NCI-H2171 treated with DMSO at 0.1 percent for 48 hours (cell line): Measurements from ENCODE around the gene ANKRD11.
"Not testable (repeated sequence)": the region's sequence is repeated elsewhere in the genome, so short reads cannot be mapped to it uniquely, and the experiment has no call there.

Source experiments
- DNase-seq: peaks from one replicate; lab custom pipeline; 2025; lab: John Stamatoyannopoulos, UW

The ANKRD11 gene

GRCh38 chr16:89428605-89429004 lies 61.8 kb downstream of the ANKRD11 start:
- not testable (repeated sequence) for DNase-seq

DNA sequence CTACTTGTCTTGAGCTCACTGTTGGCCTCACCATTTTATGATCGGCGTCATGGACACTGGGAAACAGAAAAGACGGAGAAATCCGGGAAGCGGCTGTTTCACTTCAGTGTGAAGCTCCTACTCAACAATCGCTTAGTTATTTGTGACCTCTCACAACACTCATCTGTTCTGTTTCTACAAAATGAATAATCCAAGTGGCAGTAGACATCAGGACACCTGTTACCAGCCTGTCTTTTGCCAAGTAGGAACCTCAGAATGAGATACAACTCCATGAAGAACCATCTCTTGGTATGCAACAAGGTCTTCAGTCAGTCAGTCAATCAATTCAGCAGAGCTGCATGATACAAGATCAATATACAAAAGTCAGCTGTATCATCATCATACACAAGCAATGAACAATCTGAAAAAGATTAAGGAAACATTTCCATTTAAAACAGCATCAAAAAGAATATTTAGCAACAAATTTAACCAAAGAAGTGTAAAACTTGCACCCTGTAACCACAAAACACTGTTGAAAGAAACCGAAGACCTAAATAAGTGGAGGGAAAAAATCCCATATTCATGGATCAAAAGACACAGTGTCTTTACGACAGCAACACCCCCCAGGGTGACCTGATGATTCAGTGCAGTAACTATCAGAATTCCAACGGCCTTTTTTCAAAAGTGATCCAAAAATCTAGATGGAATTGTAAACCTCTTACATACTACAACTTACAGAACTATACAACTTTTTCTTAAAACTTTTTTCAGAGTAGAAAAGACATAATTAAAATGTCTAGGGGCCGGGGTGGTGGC lies 63.4 kb downstream of the ANKRD11 start:
- DNase-seq: no peak

- DNase-seq: no peak
Observed at GRCh38 chr16:89425523-89425922, 64.8 kb downstream of the ANKRD11 start.

GRCh38 chr16:89423681-89424260 lies 66.6 kb downstream of the ANKRD11 start:
- no peak for DNase-seq

- DNase-seq: no peak
Observed at GRCh38 chr16:89422905-89423630, 67.3 kb downstream of the ANKRD11 start.

- DNase-seq: no peak
Observed at GRCh38 chr16:89422527-89422904, 67.8 kb downstream of the ANKRD11 start.

DNA sequence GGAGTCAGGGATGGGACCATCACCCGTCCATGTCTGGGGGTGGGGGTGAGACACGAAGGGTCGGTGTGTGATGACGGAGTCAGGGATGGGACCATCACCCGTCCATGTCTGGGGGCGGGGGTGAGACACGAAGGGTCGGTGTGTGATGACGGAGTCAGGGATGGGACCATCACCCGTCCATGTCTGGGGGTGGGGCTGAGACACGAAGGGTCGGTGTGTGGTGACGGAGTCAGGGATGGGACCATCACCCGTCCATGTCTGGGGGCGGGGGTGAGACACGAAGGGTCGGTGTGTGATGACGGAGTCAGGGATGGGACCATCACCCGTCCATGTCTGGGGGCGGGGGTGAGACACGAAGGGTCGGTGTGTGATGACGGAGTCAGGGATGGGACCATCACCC lies 69.1 kb downstream of the ANKRD11 start:
- DNase-seq: not testable (repeated sequence)

- no peak for DNase-seq
Observed at GRCh38 chr16:89420204-89420603, 70.2 kb downstream of the ANKRD11 start.

DNA sequence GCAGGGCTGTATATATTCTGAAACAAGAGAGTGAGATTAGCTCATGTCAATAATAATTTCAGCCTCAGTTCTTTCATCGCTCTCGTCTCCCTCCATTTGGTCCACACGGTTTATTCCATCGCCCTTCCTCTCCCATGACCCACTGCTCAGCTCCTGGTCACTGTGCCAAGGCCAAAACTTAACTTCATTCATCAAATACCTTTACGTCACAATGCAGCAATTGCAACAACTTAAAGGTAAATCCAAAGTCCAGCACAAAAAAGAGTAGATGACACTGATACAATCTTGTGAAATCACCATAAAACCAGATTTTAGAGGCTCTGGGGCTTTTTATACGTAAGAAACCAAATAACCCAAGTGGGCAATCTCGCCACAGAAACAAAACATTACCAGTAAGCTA lies 72.0 kb downstream of the ANKRD11 start:
- no peak for DNase-seq

- DNase-seq: no peak
Observed at GRCh38 chr16:89417352-89417751, 73.0 kb downstream of the ANKRD11 start.

DNA sequence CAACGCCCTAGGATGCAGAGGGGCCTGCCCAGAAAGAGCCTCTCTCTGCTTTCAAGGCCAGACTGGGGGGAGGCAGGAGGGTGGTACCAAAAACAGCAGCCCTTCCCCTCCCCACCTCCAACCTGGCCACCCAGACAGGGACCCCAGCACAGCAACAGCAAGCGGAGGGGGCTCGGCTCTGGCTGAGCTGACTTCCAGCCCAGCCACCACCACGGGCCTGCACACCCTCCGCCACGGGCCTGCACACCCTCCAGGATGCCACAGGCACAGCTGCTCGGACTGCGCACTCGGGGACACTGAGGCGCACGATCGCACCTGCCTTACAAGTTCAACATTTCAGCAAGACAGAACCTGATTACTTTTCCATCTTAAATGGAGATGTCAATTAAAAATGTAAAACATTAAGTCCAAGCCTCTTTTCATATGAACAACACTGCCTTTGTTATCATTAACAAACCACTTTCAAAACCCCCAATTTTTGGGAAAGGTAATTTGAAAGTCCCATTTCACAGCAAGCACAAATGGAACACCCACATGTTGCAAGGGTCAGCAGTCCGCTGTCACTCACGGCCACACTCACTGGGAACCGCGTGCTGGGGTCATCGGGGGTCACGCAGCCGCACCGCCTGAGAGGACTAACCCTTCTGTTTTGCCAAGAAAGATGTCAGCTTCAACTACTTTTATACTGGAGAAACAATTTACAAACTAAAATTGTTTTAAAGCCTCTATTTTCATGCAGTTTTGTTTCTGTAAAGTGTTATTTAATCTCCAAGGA lies 76.4 kb downstream of the ANKRD11 start:
- no peak for DNase-seq

GRCh38 chr16:89412811-89413210 lies 77.5 kb downstream of the ANKRD11 start:
- DNase-seq: no peak

GRCh38 chr16:89411335-89411850 lies 79.0 kb downstream of the ANKRD11 start:
- DNase-seq: no peak

DNA sequence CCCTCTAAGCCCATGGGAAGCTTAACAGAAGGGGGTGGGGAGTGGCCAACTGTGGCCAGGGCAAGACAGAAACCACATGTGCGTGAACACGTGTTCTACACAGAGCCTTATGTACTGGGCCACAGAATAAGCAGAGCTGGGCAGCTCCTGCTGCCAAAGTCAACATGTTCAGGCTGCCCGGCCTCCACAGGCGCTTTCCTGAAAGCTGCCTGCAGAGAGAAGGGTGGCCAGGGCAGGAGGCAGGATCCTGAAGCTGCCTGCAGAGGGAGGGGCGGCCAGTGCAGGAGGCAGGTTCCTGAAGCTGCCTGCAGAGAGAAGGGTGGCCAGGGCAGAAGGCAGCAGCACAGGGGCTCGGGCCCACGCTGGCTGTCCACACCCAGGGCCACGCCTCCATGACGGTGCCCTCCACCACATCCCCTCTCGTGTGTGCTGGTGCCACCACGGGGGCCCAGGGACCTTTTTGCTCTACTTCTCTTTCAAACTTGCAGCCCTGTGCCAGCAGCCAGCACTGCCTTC lies 79.5 kb downstream of the ANKRD11 start:
- no peak for DNase-seq

- no peak for DNase-seq
Observed at GRCh38 chr16:89410322-89410721, 80.0 kb downstream of the ANKRD11 start.

DNA sequence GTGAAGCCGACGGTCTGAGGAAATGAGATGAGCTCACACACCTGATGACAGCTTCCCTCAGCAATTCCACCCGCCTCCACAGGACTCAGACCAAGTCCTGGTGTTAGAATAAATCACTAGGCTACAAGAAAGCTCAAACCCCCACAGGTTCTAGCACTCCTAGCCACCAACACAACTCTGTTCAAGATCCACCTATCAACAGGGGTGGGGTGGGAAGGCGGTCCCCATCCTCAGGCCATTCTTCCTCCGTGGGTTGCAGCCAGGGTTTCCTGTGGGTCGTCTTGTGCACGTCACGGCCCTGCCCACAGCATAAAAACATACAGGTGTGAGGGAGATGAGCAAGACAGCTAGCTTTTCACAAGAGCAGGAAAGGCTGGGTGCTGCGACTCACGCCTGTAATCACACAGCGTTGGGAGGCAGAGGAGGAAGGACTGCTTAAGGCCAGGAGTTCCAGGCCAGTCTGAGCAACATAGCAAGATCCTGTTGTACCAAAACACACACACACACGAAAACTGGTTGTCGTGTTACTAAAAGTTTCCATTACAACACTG lies 81.1 kb downstream of the ANKRD11 start:
- no peak for DNase-seq

DNA sequence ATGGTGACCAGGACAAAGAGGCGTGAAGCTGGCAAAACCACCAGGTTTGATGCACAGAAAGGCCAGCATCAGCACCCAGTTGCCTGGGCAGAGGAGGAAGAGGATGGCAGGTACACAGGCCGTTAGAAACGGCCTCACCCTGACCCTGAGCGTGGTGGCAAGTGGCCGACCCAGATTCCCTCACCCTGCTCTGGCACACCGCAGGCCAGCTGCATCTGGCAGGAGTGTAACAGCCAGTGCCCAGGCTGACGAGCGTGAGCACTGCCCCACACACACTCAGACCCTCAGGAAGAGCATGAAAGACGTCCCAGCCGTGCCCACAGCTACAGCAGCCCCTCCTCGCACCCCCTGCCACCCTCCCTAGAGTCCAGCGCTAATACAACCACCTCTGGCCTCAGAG lies 82.0 kb downstream of the ANKRD11 start:
- no peak for DNase-seq

DNA sequence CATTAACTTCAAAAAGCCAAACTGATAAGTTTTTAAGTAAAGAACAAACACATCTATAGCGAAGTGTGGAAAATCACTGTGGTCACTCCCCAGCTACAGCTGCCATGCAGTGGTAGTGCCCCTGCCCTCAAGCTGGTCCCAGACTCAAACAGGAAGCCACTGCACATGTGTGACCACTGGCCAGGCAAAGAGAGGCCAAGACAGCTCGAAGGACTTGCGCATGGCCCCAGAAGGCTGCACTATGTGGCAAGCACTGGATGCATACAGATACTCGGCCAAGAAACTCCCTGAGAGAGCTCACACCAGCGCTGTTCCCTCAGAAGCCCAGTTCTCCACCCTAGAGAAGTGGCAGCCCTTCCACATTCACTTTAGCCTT lies 82.4 kb downstream of the ANKRD11 start:
- no peak for DNase-seq

- no peak for DNase-seq
Observed at GRCh38 chr16:89407282-89407924, 83.0 kb downstream of the ANKRD11 start.

- no peak for DNase-seq
Observed at GRCh38 chr16:89406277-89406888, 84.0 kb downstream of the ANKRD11 start.

DNA sequence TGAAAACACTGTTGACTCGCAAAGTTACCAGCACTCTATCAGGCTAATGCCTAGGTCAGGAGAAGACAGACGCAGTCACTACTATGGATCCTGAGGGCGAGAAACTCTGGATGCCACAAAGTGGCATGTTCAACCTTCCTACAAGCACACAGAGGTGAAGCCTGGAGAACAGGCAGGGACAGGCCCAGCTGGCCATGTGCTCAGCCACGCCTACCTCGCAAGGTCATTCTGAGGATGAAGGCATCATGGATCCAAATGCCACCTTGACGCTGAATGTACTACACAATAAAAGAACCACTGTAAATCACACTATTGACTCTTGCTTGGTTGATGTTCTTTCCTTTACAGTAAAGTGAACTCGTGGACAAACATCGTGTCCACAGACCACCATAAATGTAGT lies 85.8 kb downstream of the ANKRD11 start:
- DNase-seq: no peak
